ENCODE measurements around the gene PRR7.

DNA sequence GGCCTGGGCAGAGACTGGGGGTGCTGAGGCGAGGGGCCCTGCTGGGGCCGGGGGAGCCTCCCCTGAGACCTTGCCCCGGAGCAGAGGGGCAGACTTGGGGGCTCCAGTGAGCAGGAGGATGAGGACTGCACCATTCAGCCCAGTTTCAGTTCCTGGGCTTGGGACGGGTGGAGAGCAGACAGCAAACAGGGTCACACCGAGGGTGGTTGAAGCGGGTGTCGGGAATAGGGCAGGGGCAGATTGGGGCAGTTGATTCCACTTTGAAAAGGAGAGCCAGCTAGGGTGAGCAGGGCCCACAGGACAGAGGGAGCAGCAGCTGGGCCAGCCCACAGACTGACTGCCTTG is 15.7 kb upstream of the PRR7 start:
- TF ChIP-seq, protein P1, sequence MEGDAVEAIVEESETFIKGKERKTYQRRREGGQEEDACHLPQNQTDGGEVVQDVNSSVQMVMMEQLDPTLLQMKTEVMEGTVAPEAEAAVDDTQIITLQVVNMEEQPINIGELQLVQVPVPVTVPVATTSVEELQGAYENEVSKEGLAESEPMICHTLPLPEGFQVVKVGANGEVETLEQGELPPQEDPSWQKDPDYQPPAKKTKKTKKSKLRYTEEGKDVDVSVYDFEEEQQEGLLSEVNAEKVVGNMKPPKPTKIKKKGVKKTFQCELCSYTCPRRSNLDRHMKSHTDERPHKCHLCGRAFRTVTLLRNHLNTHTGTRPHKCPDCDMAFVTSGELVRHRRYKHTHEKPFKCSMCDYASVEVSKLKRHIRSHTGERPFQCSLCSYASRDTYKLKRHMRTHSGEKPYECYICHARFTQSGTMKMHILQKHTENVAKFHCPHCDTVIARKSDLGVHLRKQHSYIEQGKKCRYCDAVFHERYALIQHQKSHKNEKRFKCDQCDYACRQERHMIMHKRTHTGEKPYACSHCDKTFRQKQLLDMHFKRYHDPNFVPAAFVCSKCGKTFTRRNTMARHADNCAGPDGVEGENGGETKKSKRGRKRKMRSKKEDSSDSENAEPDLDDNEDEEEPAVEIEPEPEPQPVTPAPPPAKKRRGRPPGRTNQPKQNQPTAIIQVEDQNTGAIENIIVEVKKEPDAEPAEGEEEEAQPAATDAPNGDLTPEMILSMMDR (IDR thresholded peaks at IDR 0.05; ENCODE audit: low read depth, low read length, poor library complexity, severe bottlenecking) = no peak
- no peak for TF ChIP-seq EZH2phosphoT487 (IDR thresholded peaks at IDR 0.05; ENCODE audit: borderline replicate concordance, low read length)

Measured in DOHH2 (cell line).